ENCODE data around the gene TMEM191C.
"Not testable (repeated sequence)": the region's sequence is repeated elsewhere in the genome, so short reads cannot be mapped to it uniquely, and the experiment has no call there.

DNA sequence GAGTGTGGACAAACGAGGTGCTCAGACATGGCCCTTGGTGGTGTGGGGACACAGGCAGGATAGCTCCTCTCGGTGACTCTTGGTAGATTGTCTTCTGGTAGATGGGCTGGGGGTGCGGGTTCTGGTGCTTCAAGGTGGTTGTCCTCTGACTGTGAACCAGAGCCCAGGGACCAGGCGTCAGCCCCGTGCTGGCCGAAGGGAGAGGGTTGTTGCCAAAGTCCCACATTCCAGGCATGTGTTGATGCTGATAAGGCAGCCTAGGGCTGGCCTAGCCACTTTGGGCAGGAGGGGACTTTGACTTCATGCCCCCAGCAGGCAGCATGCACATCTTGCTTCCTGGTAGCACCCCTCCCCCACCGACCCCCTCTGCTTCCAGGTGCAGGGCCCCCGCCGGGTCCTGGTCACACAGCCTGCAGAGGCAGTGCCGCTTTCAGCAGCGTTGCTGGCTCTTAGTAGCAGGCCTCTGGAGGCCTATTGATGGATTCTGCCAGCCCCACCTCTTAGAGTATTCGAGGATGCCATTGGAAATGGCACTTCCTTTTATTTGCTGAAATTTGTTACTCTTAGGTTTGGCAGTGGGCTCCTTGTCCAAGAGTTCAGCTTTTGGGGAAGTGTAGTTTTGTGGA lies 43.0 kb upstream of the TMEM191C start:
- TF ChIP-seq EZH2 (IDR thresholded peaks at IDR 0.05; ENCODE audit: borderline replicate concordance, insufficient read depth, low read depth, low read length, poor library complexity, severe bottlenecking), result not testable (repeated sequence)
- TF ChIP-seq, protein P1, sequence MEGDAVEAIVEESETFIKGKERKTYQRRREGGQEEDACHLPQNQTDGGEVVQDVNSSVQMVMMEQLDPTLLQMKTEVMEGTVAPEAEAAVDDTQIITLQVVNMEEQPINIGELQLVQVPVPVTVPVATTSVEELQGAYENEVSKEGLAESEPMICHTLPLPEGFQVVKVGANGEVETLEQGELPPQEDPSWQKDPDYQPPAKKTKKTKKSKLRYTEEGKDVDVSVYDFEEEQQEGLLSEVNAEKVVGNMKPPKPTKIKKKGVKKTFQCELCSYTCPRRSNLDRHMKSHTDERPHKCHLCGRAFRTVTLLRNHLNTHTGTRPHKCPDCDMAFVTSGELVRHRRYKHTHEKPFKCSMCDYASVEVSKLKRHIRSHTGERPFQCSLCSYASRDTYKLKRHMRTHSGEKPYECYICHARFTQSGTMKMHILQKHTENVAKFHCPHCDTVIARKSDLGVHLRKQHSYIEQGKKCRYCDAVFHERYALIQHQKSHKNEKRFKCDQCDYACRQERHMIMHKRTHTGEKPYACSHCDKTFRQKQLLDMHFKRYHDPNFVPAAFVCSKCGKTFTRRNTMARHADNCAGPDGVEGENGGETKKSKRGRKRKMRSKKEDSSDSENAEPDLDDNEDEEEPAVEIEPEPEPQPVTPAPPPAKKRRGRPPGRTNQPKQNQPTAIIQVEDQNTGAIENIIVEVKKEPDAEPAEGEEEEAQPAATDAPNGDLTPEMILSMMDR (IDR thresholded peaks at IDR 0.05), result not testable (repeated sequence)

All from B cell (primary cell).